ENCODE results near the gene SH3RF3. TPM values are rescaled to one million over a fixed set of nuclear protein-coding genes. Genes with fewer than 3 reads are reported as not detected.
"Not testable (repeated sequence)": the region's sequence is repeated elsewhere in the genome, so short reads cannot be mapped to it uniquely, and the experiment has no call there.

The SH3RF3 gene
- total RNA-seq, 1 experiment from 2014 or later: 21.7 TPM

DNA sequence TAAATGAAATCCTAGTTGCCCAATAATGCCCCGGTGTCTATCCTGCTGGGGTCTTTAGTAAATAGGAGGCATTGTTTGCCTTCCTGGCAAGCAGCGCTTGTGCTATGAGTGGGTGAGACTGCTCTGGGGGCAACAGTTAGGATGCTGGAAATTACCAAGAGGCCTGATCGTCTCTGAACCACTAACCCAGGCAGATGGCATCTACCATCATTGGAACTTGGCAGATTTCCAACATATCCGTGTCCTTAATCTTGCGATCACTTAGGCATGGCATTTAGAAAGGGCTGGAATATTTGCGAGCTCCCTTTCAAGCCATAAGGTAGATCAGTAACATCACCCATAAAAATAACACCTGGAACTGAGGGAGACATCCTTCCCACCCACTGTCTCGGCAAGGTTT, 18.8 kb upstream of the SH3RF3 start:
- ChIA-PET POLR2A (no interaction called here), CTCF (no interaction called here)
- Mint-ChIP-seq H3K27ac (ENCODE audit: low read depth, unreplicated experiment) (no peak overlapping the region), H3K27me3 (ENCODE audit: insufficient read depth, unreplicated experiment) (peaks cover 13% of the 10 kb centered on the region), H3K9me3 (ENCODE audit: unreplicated experiment) (no peaks in the 10 kb centered on the region), H3K36me3 (ENCODE audit: insufficient read depth, unreplicated experiment) (peaks cover 4% of the 10 kb centered on the region), H3K4me1 (ENCODE audit: insufficient read depth, unreplicated experiment) (peaks cover 6% of the 10 kb centered on the region), H3K4me3 (ENCODE audit: unreplicated experiment) (no peak overlapping the region)
- no peak for DNase-seq (ENCODE audit: unreplicated experiment)
- BruUV-seq (replicated peaks): no TSS peak
- intact Hi-C loops (cut with micrococcal nuclease): no loop called here
- TF ChIP-seq, protein P1, sequence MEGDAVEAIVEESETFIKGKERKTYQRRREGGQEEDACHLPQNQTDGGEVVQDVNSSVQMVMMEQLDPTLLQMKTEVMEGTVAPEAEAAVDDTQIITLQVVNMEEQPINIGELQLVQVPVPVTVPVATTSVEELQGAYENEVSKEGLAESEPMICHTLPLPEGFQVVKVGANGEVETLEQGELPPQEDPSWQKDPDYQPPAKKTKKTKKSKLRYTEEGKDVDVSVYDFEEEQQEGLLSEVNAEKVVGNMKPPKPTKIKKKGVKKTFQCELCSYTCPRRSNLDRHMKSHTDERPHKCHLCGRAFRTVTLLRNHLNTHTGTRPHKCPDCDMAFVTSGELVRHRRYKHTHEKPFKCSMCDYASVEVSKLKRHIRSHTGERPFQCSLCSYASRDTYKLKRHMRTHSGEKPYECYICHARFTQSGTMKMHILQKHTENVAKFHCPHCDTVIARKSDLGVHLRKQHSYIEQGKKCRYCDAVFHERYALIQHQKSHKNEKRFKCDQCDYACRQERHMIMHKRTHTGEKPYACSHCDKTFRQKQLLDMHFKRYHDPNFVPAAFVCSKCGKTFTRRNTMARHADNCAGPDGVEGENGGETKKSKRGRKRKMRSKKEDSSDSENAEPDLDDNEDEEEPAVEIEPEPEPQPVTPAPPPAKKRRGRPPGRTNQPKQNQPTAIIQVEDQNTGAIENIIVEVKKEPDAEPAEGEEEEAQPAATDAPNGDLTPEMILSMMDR (IDR thresholded peaks at IDR 0.05; ENCODE audit: unreplicated experiment): no peak

DNA sequence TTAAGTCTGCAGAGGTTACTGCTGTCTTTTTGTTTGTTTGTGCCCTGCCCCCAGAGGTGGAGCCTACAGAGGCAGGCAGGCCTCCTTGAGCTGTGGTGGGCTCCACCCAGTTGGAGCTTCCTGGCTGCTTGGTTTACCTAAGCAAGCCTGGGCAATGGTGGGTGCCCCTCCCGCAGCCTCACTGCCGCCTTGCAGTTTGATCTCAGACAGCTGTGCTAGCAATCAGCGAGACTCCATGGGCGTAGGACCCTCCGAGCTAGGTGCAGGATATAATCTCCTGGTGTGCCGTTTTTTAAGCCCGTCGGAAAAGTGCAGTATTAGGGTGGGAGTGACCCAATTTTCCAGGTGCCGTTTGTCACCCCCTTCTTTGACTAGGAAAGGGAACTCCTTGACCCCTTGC, 11.8 kb upstream of the SH3RF3 start:
- H3K4me1 Mint-ChIP-seq (ENCODE audit: insufficient read depth, unreplicated experiment); H3K9me3 Mint-ChIP-seq (ENCODE audit: unreplicated experiment); H3K36me3 Mint-ChIP-seq (ENCODE audit: insufficient read depth, unreplicated experiment); POLR2A ChIA-PET; BruUV-seq (replicated peaks); H3K27ac Mint-ChIP-seq (ENCODE audit: low read depth, unreplicated experiment); intact Hi-C loops (cut with micrococcal nuclease); H3K4me3 Mint-ChIP-seq (ENCODE audit: unreplicated experiment); DNase-seq (ENCODE audit: unreplicated experiment): not testable (repeated sequence)
- CTCF ChIA-PET: interaction anchor here (0.6 to 1.9 kb wide), 2 partner anchors 10 to 262 kb away, joined by 4 read pairs; no protein-coding TSS in a partner anchor
- peaks cover 29% of the 10 kb centered on the region for H3K27me3 Mint-ChIP-seq (ENCODE audit: insufficient read depth, unreplicated experiment)

DNA sequence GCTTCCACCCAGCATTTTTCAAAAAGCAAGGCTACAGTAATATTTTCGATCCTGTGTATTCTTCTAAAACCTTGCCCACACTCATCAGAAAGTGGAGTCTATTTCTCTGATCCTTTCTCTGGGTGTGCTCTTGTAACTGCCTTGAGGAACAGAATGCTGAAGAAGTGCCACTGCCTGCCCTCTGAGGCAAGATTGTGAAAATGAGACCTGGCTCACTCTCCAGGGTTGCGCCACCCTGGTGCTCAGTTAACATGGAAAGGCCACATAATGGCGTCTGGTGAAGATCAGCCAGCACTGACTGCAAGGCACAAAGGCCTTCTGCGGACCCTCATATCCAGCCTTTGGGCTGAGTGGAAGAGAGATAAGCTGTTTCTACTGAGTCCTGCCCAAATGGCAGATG, 11.2 kb upstream of the SH3RF3 start:
- TF ChIP-seq, protein P1 (IDR thresholded peaks at IDR 0.05; ENCODE audit: unreplicated experiment): no peak
- Mint-ChIP-seq H3K9me3 (ENCODE audit: unreplicated experiment) (no peaks in the 10 kb centered on the region), H3K4me1 (ENCODE audit: insufficient read depth, unreplicated experiment) (no peaks in the 10 kb centered on the region), H3K4me3 (ENCODE audit: unreplicated experiment) (no peak overlapping the region), H3K27ac (ENCODE audit: low read depth, unreplicated experiment) (no peak overlapping the region), H3K36me3 (ENCODE audit: insufficient read depth, unreplicated experiment) (no peaks in the 10 kb centered on the region), H3K27me3 (ENCODE audit: insufficient read depth, unreplicated experiment) (peaks cover 29% of the 10 kb centered on the region)
- POLR2A ChIA-PET: no interaction called here
- DNase-seq (ENCODE audit: unreplicated experiment): peak; percentile 35
- intact Hi-C loops (cut with micrococcal nuclease): no loop called here
- BruUV-seq (replicated peaks): no TSS peak
- CTCF ChIA-PET: interaction anchor here (0.6 to 1.9 kb wide), 2 partner anchors 10 to 262 kb away, joined by 4 read pairs; no protein-coding TSS in a partner anchor

DNA sequence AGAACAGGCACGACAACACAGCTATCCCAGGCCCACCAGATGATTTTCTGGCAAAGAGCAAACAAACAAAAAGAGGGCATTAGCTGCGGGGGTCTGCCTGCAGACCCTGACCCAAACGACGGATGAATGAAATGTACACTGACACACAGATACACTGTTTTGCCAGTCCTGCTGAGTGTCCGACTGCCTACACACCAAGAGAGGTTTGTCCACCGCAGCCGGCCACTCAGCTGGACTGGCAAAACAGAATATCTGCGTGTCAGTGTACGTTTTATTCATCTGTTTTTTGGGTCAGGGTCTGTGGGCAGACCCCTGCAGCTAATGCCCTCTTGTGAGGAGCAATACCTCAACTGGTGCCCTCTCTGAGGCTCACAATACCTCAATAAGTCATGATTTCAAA, 10.7 kb upstream of the SH3RF3 start:
- H3K9me3 Mint-ChIP-seq (ENCODE audit: unreplicated experiment): no peaks in the 10 kb centered on the region
- POLR2A ChIA-PET: no interaction called here
- H3K27ac Mint-ChIP-seq (ENCODE audit: low read depth, unreplicated experiment): no peak overlapping the region
- no peak overlapping the region for H3K4me3 Mint-ChIP-seq (ENCODE audit: unreplicated experiment)
- no peaks in the 10 kb centered on the region for H3K36me3 Mint-ChIP-seq (ENCODE audit: insufficient read depth, unreplicated experiment)
- CTCF ChIA-PET: interaction anchor here (1.9 kb wide), 1 partner anchor 9 kb away, joined by 4 read pairs; no protein-coding TSS in a partner anchor
- intact Hi-C loops (cut with micrococcal nuclease): no loop called here
- H3K27me3 Mint-ChIP-seq (ENCODE audit: insufficient read depth, unreplicated experiment): peaks cover 29% of the 10 kb centered on the region
- H3K4me1 Mint-ChIP-seq (ENCODE audit: insufficient read depth, unreplicated experiment): no peaks in the 10 kb centered on the region
- TF ChIP-seq, protein P1 (IDR thresholded peaks at IDR 0.05; ENCODE audit: unreplicated experiment): no peak
- BruUV-seq (replicated peaks): no TSS peak
- DNase-seq (ENCODE audit: unreplicated experiment): no peak

DNA sequence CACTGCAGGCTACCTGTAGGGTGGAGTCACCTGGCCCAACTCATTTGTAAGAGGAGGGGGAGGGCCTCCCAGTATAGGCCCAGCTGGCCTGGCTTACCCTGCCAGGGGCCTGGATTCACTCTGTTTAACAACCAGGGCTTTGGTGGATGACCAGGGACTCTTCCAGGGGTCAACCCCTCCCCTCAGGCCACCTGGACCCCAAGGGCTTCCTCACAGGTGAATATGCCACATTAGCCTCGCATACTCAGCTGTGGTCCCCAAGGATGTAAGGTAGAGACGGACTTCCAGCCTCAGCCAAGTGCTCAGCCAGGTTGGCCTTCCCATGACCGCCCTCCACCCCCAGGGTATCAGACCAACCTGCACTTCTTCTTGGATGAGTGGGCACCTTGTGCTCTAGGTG, 8.8 kb upstream of the SH3RF3 start:
- Mint-ChIP-seq H3K9me3 (ENCODE audit: unreplicated experiment) (no peaks in the 10 kb centered on the region), H3K4me3 (ENCODE audit: unreplicated experiment) (no peak overlapping the region), H3K27ac (ENCODE audit: low read depth, unreplicated experiment) (no peak overlapping the region), H3K27me3 (ENCODE audit: insufficient read depth, unreplicated experiment) (peaks cover 16% of the 10 kb centered on the region), H3K36me3 (ENCODE audit: insufficient read depth, unreplicated experiment) (no peaks in the 10 kb centered on the region), H3K4me1 (ENCODE audit: insufficient read depth, unreplicated experiment) (peaks cover 6% of the 10 kb centered on the region)
- POLR2A ChIA-PET: interaction anchor here (0.6 kb wide), 1 partner anchor 90 kb away, joined by 6 read pairs; no protein-coding TSS in a partner anchor
- BruUV-seq (replicated peaks): no TSS peak
- DNase-seq (ENCODE audit: unreplicated experiment): no peak
- TF ChIP-seq, protein P1 (IDR thresholded peaks at IDR 0.05; ENCODE audit: unreplicated experiment): no peak
- CTCF ChIA-PET: interaction anchor here (0.5 kb wide), 1 partner anchor 11 kb away, joined by 3 read pairs; no protein-coding TSS in a partner anchor
- intact Hi-C loops (cut with micrococcal nuclease): no loop called here

DNA sequence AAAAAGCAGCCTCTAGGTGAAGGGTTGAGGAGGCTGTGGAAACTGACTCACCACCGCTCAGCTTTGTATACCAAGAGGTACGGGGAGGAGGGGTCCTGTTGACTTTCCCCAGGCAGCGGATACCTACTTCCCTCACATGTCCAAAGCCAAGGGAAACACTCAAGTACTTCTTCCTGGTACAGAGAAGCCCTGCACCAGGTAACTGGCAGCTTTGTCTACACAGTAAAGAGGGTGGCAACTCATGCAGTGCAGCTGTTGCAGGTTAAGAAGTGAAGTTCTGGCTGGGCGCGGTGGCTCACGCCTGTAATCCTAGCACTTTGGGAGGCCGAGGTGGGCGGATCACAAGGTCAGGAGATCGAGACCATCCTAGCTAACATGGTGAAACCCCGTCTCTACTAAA, 8.3 kb upstream of the SH3RF3 start:
- DNase-seq (ENCODE audit: unreplicated experiment); H3K9me3 Mint-ChIP-seq (ENCODE audit: unreplicated experiment); intact Hi-C loops (cut with micrococcal nuclease); H3K4me3 Mint-ChIP-seq (ENCODE audit: unreplicated experiment); H3K27ac Mint-ChIP-seq (ENCODE audit: low read depth, unreplicated experiment); POLR2A ChIA-PET; BruUV-seq (replicated peaks); H3K36me3 Mint-ChIP-seq (ENCODE audit: insufficient read depth, unreplicated experiment): not testable (repeated sequence)
- Mint-ChIP-seq H3K27me3 (ENCODE audit: insufficient read depth, unreplicated experiment) (peaks cover 11% of the 10 kb centered on the region), H3K4me1 (ENCODE audit: insufficient read depth, unreplicated experiment) (peaks cover 11% of the 10 kb centered on the region)
- CTCF ChIA-PET: interaction anchor here (0.5 kb wide), 1 partner anchor 11 kb away, joined by 3 read pairs; no protein-coding TSS in a partner anchor
